ENCODE measurements around the gene TRIM69. TPM values are rescaled to one million over a fixed set of nuclear protein-coding genes. Genes with fewer than 3 reads are reported as not detected.

TRIM69 gene
- total and polyA plus RNA-seq, 2 of the 8 experiments (the other 6 are each of a cell fraction or from before 2014, with no cell fraction given), result 4.3 to 6.2 TPM

- H2BK15ac ChIP-seq (ENCODE audit: low read length), result no peak overlapping the region
- POLR2A ChIA-PET (ENCODE audit: partially characterized antibody), result interaction anchor here (1.3 kb wide), 1 partner anchor 9 kb away, joined by 3 read pairs; no protein-coding TSS in a partner anchor
- H3K14ac ChIP-seq (ENCODE audit: insufficient read length), result no peak overlapping the region
- no peak overlapping the region for H3K9ac ChIP-seq (replicated peaks in 1 of 4; ENCODE audit: extremely low read depth in 1 of 4, low read depth in 3 of 4, low read length in 3 of 4)
- H3K4ac ChIP-seq (replicated peaks; ENCODE audit: insufficient read length, low read depth, low read length), result no peak overlapping the region
- WGBS, 2 experiments (ENCODE audit: extremely low coverage in 1 of 2, insufficient coverage in 1 of 2, insufficient read length in 1 of 2, insufficient replicate concordance in 2 of 2, low coverage in 1 of 2, low lambda C conversion rate in 2 of 2, missing lambda C conversion rate in 1 of 2), result 68% methylated on average over 4 of the region's 4 CpGs; no CpG with 5 or more reads in 1 of the 2 experiments
- no peak overlapping the region for H4K91ac ChIP-seq (replicated peaks; ENCODE audit: insufficient read length, low read length)
- no peak overlapping the region for H2BK20ac ChIP-seq (ENCODE audit: low read length)
- H3K79me1 ChIP-seq (ENCODE audit: low read depth, low read length), result no peaks in the 10 kb centered on the region
- H3K56ac ChIP-seq (replicated peaks; ENCODE audit: insufficient read length, low read depth, low read length), result no peak overlapping the region
- peaks cover 2 to 25% (median 18%) of the 10 kb centered on the region in 4 experiments; a peak in 6 of 8 replicates for H3K36me3 ChIP-seq (ENCODE audit: control insufficient read depth in 2 of 4, insufficient read depth in 4 of 4, low read length in 3 of 4)
- no peak overlapping the region for H2BK12ac ChIP-seq (ENCODE audit: low read depth, low read length)
- H3K27me3 ChIP-seq (replicated peaks in 1 of 4; ENCODE audit: control insufficient read depth in 3 of 4, extremely low read depth in 1 of 4, insufficient read depth in 3 of 4, low read length in 3 of 4), result no peaks in the 10 kb centered on the region
- H3K18ac ChIP-seq (ENCODE audit: extremely low read depth, low read length), result no peak overlapping the region
- H2AK5ac ChIP-seq (ENCODE audit: low read depth, low read length), result no peak overlapping the region
- H3K27ac ChIP-seq (ENCODE audit: low read depth, low read length), result no peak overlapping the region
- H3K4me3 ChIP-seq (ENCODE audit: extremely low read depth in 1 of 4, insufficient read depth in 2 of 4, low read depth in 3 of 4, low read length in 4 of 4), result no peak overlapping the region
- H2AFZ ChIP-seq (ENCODE audit: low read length), result no peak overlapping the region
- no peak overlapping the region for H2BK120ac ChIP-seq (replicated peaks; ENCODE audit: low read depth, low read length)
- DNase-seq (ENCODE audit: low read depth in 1 of 2, low spot score in 2 of 2), result no peak
- H3K79me2 ChIP-seq (ENCODE audit: control insufficient read depth in 1 of 2, insufficient read depth in 2 of 2, low read length in 2 of 2), result peaks cover 0 to 5% of the 10 kb centered on the region in 2 experiments; a peak in 1 of 4 replicates
- no peak overlapping the region for H4K5ac ChIP-seq (ENCODE audit: insufficient read length, low read depth, low read length)
- CTCF ChIA-PET (ENCODE audit: partially characterized antibody), result no interaction called here
- H3K4me2 ChIP-seq (ENCODE audit: insufficient read depth in 1 of 2, low read depth in 2 of 2, low read length in 2 of 2), result no peak overlapping the region
- H2BK5ac ChIP-seq (ENCODE audit: low read depth, low read length), result no peak overlapping the region
- H3K4me1 ChIP-seq (replicated peaks in 1 of 4; ENCODE audit: control insufficient read depth in 3 of 4, insufficient read depth in 4 of 4, low read length in 3 of 4), result no peaks in the 10 kb centered on the region; a peak in 1 of 7 replicates
- H4K8ac ChIP-seq (ENCODE audit: extremely low read depth, insufficient read depth, low read length), result no peak overlapping the region
- no peak for TF ChIP-seq SAP30 (IDR thresholded peaks at IDR 0.05; ENCODE audit: insufficient read depth, insufficient replicate concordance, low read length)
- no peak for TF ChIP-seq SP2 (IDR thresholded peaks at IDR 0.05; ENCODE audit: low read length)
- TF ChIP-seq GTF2F1 (IDR thresholded peaks at IDR 0.05; ENCODE audit: borderline replicate concordance, low read depth, low read length), result no peak
- TF ChIP-seq CBX5 (IDR thresholded peaks at IDR 0.05; ENCODE audit: low read depth, low read length), result no peak
- TF ChIP-seq RNF2 (IDR thresholded peaks at IDR 0.05; ENCODE audit: borderline replicate concordance, low read depth, low read length, missing control alignments, poor library complexity, severe bottlenecking), result no peak
- TF ChIP-seq, protein P1, sequence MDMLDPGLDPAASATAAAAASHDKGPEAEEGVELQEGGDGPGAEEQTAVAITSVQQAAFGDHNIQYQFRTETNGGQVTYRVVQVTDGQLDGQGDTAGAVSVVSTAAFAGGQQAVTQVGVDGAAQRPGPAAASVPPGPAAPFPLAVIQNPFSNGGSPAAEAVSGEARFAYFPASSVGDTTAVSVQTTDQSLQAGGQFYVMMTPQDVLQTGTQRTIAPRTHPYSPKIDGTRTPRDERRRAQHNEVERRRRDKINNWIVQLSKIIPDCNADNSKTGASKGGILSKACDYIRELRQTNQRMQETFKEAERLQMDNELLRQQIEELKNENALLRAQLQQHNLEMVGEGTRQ (IDR thresholded peaks at IDR 0.05; ENCODE audit: low read length), result no peak
- no peak for TF ChIP-seq JUND (IDR thresholded peaks at IDR 0.05; ENCODE audit: low read length)
- TF ChIP-seq CTBP2 (IDR thresholded peaks at IDR 0.05; ENCODE audit: borderline replicate concordance, insufficient read depth, insufficient read length, low read length), result no peak
- no peaks in the 10 kb centered on the region for H4K20me1 ChIP-seq (replicated peaks in 1 of 2; ENCODE audit: control insufficient read depth in 1 of 2, insufficient read depth in 2 of 2, low read length in 2 of 2)
- no peak overlapping the region for H3K23ac ChIP-seq (ENCODE audit: insufficient read length)
- no peaks in the 10 kb centered on the region for H3K23me2 ChIP-seq (ENCODE audit: low read depth, low read length)
- FAIRE-seq, result no peak
- no peaks in the 10 kb centered on the region for H3K9me3 ChIP-seq (ENCODE audit: insufficient read depth in 2 of 2, low read depth in 1 of 2, low read length in 1 of 2)
These were observed 18.0 kb upstream of the TRIM69 start for GRCh38 chr15:44718180-44718926.

Data from H1 (cell line).